HepG2 (cell line): Measurements from ENCODE around the gene PTPMT1. TPM values are rescaled to one million over a fixed set of nuclear protein-coding genes. Genes with fewer than 3 reads are reported as not detected.

ENCODE experiments used
- ATAC-seq: fragments of 200-7000 bp; cut with Tn5 transposase; 3 replicates; pipeline ENCODE4 v1.9.1; 2020; ENCODE audit warnings: mild to moderate bottlenecking, moderate library complexity
- BruUV-seq: library from RNA; stranded (reverse); fragments of 400-500 nt; replicated peaks from 2 replicates; lab custom pipeline; 2021; lab: Mats Ljungman, UMichigan
- CTCF ChIA-PET: fragments of 300-600 bp; formaldehyde crosslinking; extraction: SDS; loops from one replicate; lab custom pipeline; 2021; ENCODE audit warnings: low total read pairs, inconsistent platforms, low intra/inter-chr PET ratio; lab: Yijun Ruan, JAX
- POLR2A ChIA-PET: fragments of 350-600 bp; sonication (Branson Sonifier 250); formaldehyde crosslinking; loops from one replicate; lab custom pipeline; 2020; ENCODE audit warnings: antibody characterized with exemption, inconsistent platforms; lab: Yijun Ruan, JAX
- DNase-seq: peaks from one replicate; pipeline ENCODE4 v3.0.0-alpha.2; 2015; ENCODE audit warnings: low spot score
- FAIRE-seq: peaks from 3 replicates; lab custom pipeline; 2011; peaks lifted over from hg19 to GRCh38; lab: Jason Lieb, UNC
- H2AFZ ChIP-seq: one replicate; pipeline ENCODE4 v1.6.1; 2011; ENCODE audit warnings: low read length, inconsistent platforms
- H3K27ac ChIP-seq: fragments of 300-600 bp; 3 replicates; pipeline ENCODE4 v1.8.0; 2011; ENCODE audit warnings: mixed run types, mild to moderate bottlenecking, mixed read lengths, low read length, inconsistent platforms; ENCODE audit not compliant: insufficient read depth; ENCODE audit errors: extremely low read length
- H3K27me3 ChIP-seq, 2 experiments: fragments of 200-600 bp in 1 of 2; 2 replicates in 1 of 2; 3 replicates in 1 of 2; pipeline versions ENCODE4 v1.6.0 to v1.8.0; 2011; ENCODE audit warnings: low read length in 2 of 2, mild to moderate bottlenecking in 2 of 2, moderate library complexity in 2 of 2, inconsistent platforms in 1 of 2; ENCODE audit not compliant: insufficient read depth in 2 of 2, control insufficient read depth in 1 of 2
- H3K36me3 ChIP-seq, 2 experiments: fragments of 200-600 bp in 1 of 2; replicated peaks in 1 of 2; 2 replicates in 1 of 2; 3 replicates in 1 of 2; pipeline versions ENCODE4 v1.5.1 to v1.8.0; 2011; ENCODE audit warnings: low read length in 2 of 2, inconsistent platforms in 1 of 2; ENCODE audit not compliant: insufficient read depth in 2 of 2, control insufficient read depth in 1 of 2
- H3K4me1 ChIP-seq: 2 replicates; pipeline ENCODE4 v1.5.1; 2012; ENCODE audit warnings: low read length, inconsistent platforms; ENCODE audit not compliant: insufficient read depth
- H3K4me2 ChIP-seq: 2 replicates; pipeline ENCODE4 v1.6.0; 2011; ENCODE audit warnings: low read depth, low read length, inconsistent platforms
- H3K4me3 ChIP-seq, 3 experiments: fragments of 200-600 bp in 1 of 3; sonication (generic), shearing (Covaris generic) in 1 of 3; replicated peaks in 1 of 3; 2 replicates each; pipeline ENCODE4 v1.5.1; 2011 to 2016; ENCODE audit warnings: low read length in 3 of 3, inconsistent platforms in 2 of 3, low read depth in 2 of 3, mild to moderate bottlenecking in 2 of 3, control low read depth in 1 of 3, mixed read lengths in 1 of 3; ENCODE audit not compliant: insufficient read depth in 1 of 3
- H3K79me2 ChIP-seq: one replicate; pipeline ENCODE4 v1.6.1; 2011; ENCODE audit warnings: low read length, inconsistent platforms; ENCODE audit not compliant: insufficient read depth
- H3K9ac ChIP-seq: 2 replicates; pipeline ENCODE4 v1.6.0; 2011; ENCODE audit warnings: mild to moderate bottlenecking, low read depth, low read length, inconsistent platforms; ENCODE audit not compliant: insufficient read depth
- H3K9me3 ChIP-seq: 2 replicates; pipeline ENCODE4 v1.5.1; 2012; ENCODE audit warnings: mild to moderate bottlenecking, low read length
- H4K20me1 ChIP-seq: 2 replicates; pipeline ENCODE4 v1.6.0; 2011; ENCODE audit warnings: inconsistent platforms, mild to moderate bottlenecking, low read length, moderate library complexity; ENCODE audit not compliant: insufficient read depth
- EEA1 ChIP-seq: sonication (generic); formaldehyde crosslinking; IDR thresholded peaks from 2 replicates; pipeline ENCODE4 v1.5.1; 2020; ENCODE audit warnings: mild to moderate bottlenecking, missing genetic modification reagents, borderline replicate concordance
- FOXP1 ChIP-seq, 2 experiments: fragments of 450-650 bp in 1 of 2; IDR thresholded peaks; 2 replicates each; pipeline ENCODE4 v1.6.1; 2017 to 2018; ENCODE audit warnings: antibody characterized with exemption in 1 of 2
- HMG20B ChIP-seq: conservative IDR thresholded peaks from 2 replicates; pipeline ENCODE4 v1.6.1; 2016; ENCODE audit warnings: missing genetic modification reagents, missing compliant biosample characterization
- PTBP1 ChIP-seq: fragments of 200-400 bp; formaldehyde crosslinking; IDR thresholded peaks from 2 replicates; pipeline ENCODE4 v1.6.1; 2018; ENCODE audit warnings: low read length, low read depth; ENCODE audit not compliant: poor library complexity, severe bottlenecking
- SMAD1 ChIP-seq: sonication (generic); formaldehyde crosslinking; IDR thresholded peaks from 2 replicates; pipeline ENCODE4 v1.4.0; 2020; ENCODE audit warnings: missing genetic modification reagents, low read depth, mild to moderate bottlenecking, borderline replicate concordance
- SMAD9 ChIP-seq: sonication (generic); formaldehyde crosslinking; IDR thresholded peaks from 2 replicates; pipeline ENCODE4 v1.5.1; 2020; ENCODE audit warnings: mild to moderate bottlenecking, missing genetic modification reagents
- ZNF10 ChIP-seq: sonication (generic); formaldehyde crosslinking; IDR thresholded peaks from 2 replicates; pipeline ENCODE4 v1.4.0; 2020; ENCODE audit warnings: mild to moderate bottlenecking, low read depth, missing genetic modification reagents, borderline replicate concordance
- ZNF460 ChIP-seq: sonication (generic); formaldehyde crosslinking; IDR thresholded peaks from 2 replicates; pipeline ENCODE4 v1.5.1; 2020; ENCODE audit warnings: missing genetic modification reagents, mild to moderate bottlenecking, borderline replicate concordance
- ZNF549 ChIP-seq: sonication (generic); formaldehyde crosslinking; IDR thresholded peaks from 2 replicates; pipeline ENCODE4 v1.5.0; 2020; ENCODE audit warnings: missing genetic modification reagents
- ZNF558 ChIP-seq: sonication (generic); formaldehyde crosslinking; IDR thresholded peaks from 2 replicates; pipeline ENCODE4 v1.9.0; 2022; ENCODE audit warnings: mild to moderate bottlenecking, missing genetic modification reagents, borderline replicate concordance
- ZNF75D ChIP-seq: sonication (generic); formaldehyde crosslinking; IDR thresholded peaks from 2 replicates; pipeline ENCODE4 v1.8.1; 2023; ENCODE audit warnings: missing genetic modification reagents, mild to moderate bottlenecking, borderline replicate concordance
- WGBS: methylation state at CpG from one replicate; pipeline ENCODE4 v1.1.6; 2017; ENCODE audit warnings: low lambda C conversion rate; 5-methylcytosine and 5-hydroxymethylcytosine counted together
- in situ Hi-C: cut with HindIII; loops from 2 replicates; pipeline ENCODE4 v1.10.0; 2017; ENCODE audit warnings: low pct_unique_long_range_greater_than_20kb; ENCODE audit not compliant: extremely low pct_ligation_motif_present
- intact Hi-C: fragments of 100-400 bp; cut with micrococcal nuclease; formaldehyde crosslinking; loops from one replicate; pipeline ENCODE4 v1.10.0; 2022; ENCODE audit not compliant: unreplicated experiment
- polyA plus RNA-seq, 8 experiments: library from polyadenylated mRNA; depleted of rRNA in 3 of 8; stranded (reverse) in 7 of 8; unstranded in 1 of 8; fragments of >200 nt; fragmentation: Illumina TruSeq in 4 of 8; extraction: Trizol in 4 of 8; gene quantifications; 2 replicates each; pipeline versions ENCODE4 v1.2.1 to v1.2.3, GENCODE V29; 2011 to 2016; ENCODE audit warnings: low read depth in 4 of 8, missing spikeins in 1 of 8, mixed read lengths in 1 of 8; ENCODE audit not compliant: insufficient read depth in 1 of 8
- total RNA-seq, 5 experiments: library from RNA; depleted of rRNA; stranded (reverse); fragments of >200 nt; fragmentation: Illumina TruSeq; extraction: Trizol; gene quantifications; 2 replicates each; pipeline ENCODE4 v1.2.3, GENCODE V29; 2016; ENCODE audit warnings: low read depth in 1 of 5
- TF ChIP-seq, protein P1 (sequence below): sonication (generic); formaldehyde crosslinking; IDR thresholded peaks from 2 replicates; pipeline ENCODE4 v1.5.1; 2020; ENCODE audit warnings: mild to moderate bottlenecking, moderate library complexity, missing genetic modification reagents
- TF ChIP-seq, protein P2 (sequence below): IDR thresholded peaks from 2 replicates; pipeline ENCODE4 v1.6.1; 2016; ENCODE audit warnings: control low read depth
- TF ChIP-seq, protein P3 (sequence below): sonication (generic); formaldehyde crosslinking; IDR thresholded peaks from 2 replicates; pipeline ENCODE4 v1.5.1; 2020; ENCODE audit warnings: missing genetic modification reagents, mild to moderate bottlenecking, borderline replicate concordance
- TF ChIP-seq, protein P4 (sequence below): sonication (generic); formaldehyde crosslinking; IDR thresholded peaks from 2 replicates; pipeline ENCODE4 v1.5.0; 2020; ENCODE audit warnings: missing genetic modification reagents, mild to moderate bottlenecking, borderline replicate concordance
- TF ChIP-seq, protein P5 (sequence below): sonication (generic); formaldehyde crosslinking; IDR thresholded peaks from 2 replicates; pipeline ENCODE4 v1.5.0; 2020; ENCODE audit warnings: missing genetic modification reagents

PTPMT1 gene
- total and polyA plus RNA-seq, 2 of the 13 experiments (the other 11 are each of a cell fraction or from before 2014, with no cell fraction given), result 55.6 to 129 TPM

DNA sequence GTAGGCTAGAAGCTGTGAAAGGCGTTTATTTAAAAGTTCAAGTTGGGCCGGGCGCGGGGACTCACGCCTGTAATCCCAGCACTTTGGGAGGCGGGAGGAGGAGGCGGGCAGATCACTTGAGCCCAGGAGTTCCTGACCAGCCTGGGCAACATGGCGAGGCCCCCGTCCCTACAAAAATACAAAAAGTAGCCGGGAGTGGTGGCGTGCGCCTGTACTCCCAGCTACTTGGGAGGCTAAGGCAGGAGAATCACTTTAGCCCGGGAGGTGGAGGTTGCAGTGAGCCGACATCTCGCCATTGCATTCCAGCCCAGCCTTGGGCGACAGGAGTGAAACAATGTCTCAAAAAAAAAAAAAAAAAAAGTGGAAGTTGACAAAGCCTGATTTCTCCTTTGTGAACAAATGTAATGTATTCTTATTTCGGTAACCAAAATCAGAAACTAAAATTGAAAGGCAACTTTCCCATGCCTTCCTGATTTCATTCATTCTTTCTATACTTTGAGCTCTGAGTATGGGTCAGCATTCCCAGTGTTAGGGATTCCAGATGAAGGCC, 825 bp downstream of the PTPMT1 start:
- FAIRE-seq, result no peak
- ChIA-PET POLR2A (interaction anchor here (0.7 to 3.9 kb wide), 7 partner anchors 8 to 94 kb away, joined by 3 to 19 read pairs (median 4); partner anchors contain the start of genes CELF1, KBTBD4 and NDUFS3), CTCF (no interaction called here)
- in situ Hi-C loops (no loop called here), intact Hi-C loops (no loop called here)
- H3K9me3 ChIP-seq, result no peaks in the 10 kb centered on the region
- BruUV-seq, result no TSS peak
- H4K20me1 ChIP-seq, result no peaks in the 10 kb centered on the region
- peaks cover 34% of the 10 kb centered on the region for H3K79me2 ChIP-seq
- peaks cover 5 to 18% of the 10 kb centered on the region in 2 experiments; a peak in 4 of 5 replicates for H3K36me3 ChIP-seq
- H3K4me3 ChIP-seq, result peak overlapping the region; percentile 87 to 97 (median 97)
- no peak for DNase-seq
- H3K27ac ChIP-seq, result peak overlapping the region; percentile 85
- ATAC-seq, result peak; percentile 42
- no peak overlapping the region for H2AFZ ChIP-seq
- peak overlapping the region; percentile 94 for H3K4me2 ChIP-seq
- H3K9ac ChIP-seq, result peak overlapping the region; percentile 99
- no peaks in the 10 kb centered on the region for H3K27me3 ChIP-seq
- H3K4me1 ChIP-seq, result peaks cover 26% of the 10 kb centered on the region
- 3% methylated on average over 10 of the region's 17 CpGs for whole genome bisulfite sequencing
- TF ChIP-seq HMG20B (no peak), FOXP1 (IDR thresholded peaks at IDR 0.05) (no peak), FOXP1 (CRISPR knock-in tag; IDR thresholded peaks at IDR 0.05) (no peak), ZNF558 (no peak), ZNF460 (CRISPR knock-in tag) (peak; percentile 95), SMAD1 (CRISPR knock-in tag) (no peak), SMAD9 (CRISPR knock-in tag) (no peak), ZNF75D (CRISPR knock-in tag) (no peak), ZNF10 (no peak), EEA1 (no peak), PTBP1 (no peak), ZNF549 (CRISPR knock-in tag) (no peak)
- TF ChIP-seq, protein P1, sequence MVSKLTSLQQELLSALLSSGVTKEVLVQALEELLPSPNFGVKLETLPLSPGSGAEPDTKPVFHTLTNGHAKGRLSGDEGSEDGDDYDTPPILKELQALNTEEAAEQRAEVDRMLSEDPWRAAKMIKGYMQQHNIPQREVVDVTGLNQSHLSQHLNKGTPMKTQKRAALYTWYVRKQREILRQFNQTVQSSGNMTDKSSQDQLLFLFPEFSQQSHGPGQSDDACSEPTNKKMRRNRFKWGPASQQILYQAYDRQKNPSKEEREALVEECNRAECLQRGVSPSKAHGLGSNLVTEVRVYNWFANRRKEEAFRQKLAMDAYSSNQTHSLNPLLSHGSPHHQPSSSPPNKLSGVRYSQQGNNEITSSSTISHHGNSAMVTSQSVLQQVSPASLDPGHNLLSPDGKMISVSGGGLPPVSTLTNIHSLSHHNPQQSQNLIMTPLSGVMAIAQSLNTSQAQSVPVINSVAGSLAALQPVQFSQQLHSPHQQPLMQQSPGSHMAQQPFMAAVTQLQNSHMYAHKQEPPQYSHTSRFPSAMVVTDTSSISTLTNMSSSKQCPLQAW, result no peak
- TF ChIP-seq, protein P2, sequence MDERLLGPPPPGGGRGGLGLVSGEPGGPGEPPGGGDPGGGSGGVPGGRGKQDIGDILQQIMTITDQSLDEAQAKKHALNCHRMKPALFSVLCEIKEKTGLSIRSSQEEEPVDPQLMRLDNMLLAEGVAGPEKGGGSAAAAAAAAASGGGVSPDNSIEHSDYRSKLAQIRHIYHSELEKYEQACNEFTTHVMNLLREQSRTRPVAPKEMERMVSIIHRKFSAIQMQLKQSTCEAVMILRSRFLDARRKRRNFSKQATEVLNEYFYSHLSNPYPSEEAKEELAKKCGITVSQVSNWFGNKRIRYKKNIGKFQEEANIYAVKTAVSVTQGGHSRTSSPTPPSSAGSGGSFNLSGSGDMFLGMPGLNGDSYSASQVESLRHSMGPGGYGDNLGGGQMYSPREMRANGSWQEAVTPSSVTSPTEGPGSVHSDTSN (CRISPR knock-in tag), result no peak
- TF ChIP-seq, protein P3, sequence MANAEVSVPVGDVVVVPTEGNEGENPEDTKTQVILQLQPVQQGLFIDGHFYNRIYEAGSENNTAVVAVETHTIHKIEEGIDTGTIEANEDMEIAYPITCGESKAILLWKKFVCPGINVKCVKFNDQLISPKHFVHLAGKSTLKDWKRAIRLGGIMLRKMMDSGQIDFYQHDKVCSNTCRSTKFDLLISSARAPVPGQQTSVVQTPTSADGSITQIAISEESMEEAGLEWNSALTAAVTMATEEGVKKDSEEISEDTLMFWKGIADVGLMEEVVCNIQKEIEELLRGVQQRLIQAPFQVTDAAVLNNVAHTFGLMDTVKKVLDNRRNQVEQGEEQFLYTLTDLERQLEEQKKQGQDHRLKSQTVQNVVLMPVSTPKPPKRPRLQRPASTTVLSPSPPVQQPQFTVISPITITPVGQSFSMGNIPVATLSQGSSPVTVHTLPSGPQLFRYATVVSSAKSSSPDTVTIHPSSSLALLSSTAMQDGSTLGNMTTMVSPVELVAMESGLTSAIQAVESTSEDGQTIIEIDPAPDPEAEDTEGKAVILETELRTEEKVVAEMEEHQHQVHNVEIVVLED (CRISPR knock-in tag), result no peak
- TF ChIP-seq, protein P4, sequence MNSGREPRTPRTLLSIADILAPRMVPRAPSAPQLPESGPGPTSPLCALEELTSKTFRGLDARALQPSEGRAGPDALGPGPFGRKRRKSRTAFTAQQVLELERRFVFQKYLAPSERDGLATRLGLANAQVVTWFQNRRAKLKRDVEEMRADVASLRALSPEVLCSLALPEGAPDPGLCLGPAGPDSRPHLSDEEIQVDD (CRISPR knock-in tag), result no peak
- TF ChIP-seq, protein P5, sequence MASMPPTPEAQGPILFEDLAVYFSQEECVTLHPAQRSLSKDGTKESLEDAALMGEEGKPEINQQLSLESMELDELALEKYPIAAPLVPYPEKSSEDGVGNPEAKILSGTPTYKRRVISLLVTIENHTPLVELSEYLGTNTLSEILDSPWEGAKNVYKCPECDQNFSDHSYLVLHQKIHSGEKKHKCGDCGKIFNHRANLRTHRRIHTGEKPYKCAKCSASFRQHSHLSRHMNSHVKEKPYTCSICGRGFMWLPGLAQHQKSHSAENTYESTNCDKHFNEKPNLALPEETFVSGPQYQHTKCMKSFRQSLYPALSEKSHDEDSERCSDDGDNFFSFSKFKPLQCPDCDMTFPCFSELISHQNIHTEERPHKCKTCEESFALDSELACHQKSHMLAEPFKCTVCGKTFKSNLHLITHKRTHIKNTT (CRISPR knock-in tag), result no peak
